Ascending aorta (tissue), 2 donors: Measurements from ENCODE around the gene PPP1R37. TPM values are rescaled to one million over a fixed set of nuclear protein-coding genes. Genes with fewer than 3 reads are reported as not detected.

Experiments
- DNase-seq, 2 donors: peaks; one replicate each; pipeline ENCODE4 v3.0.0-alpha.2; 2019; ENCODE audit warnings: low spot score in 2 of 2
- H3K27ac ChIP-seq, 2 donors: fragments of 200-600 bp; sonication (generic); one replicate each; pipeline ENCODE4 v1.5.1; 2016 to 2017; ENCODE audit warnings: mild to moderate bottlenecking in 1 of 2
- H3K27me3 ChIP-seq: fragments of 200-600 bp; sonication (generic); one replicate; pipeline ENCODE4 v1.5.1; 2017
- H3K36me3 ChIP-seq, 2 donors: fragments of 200-600 bp; sonication (generic); one replicate each; pipeline ENCODE4 v1.5.1; 2016
- H3K4me1 ChIP-seq, 2 donors: fragments of 200-600 bp; sonication (generic); one replicate each; pipeline ENCODE4 v1.5.1; 2016 to 2017; ENCODE audit warnings: mild to moderate bottlenecking in 1 of 2
- H3K4me3 ChIP-seq, 2 donors: fragments of 200-600 bp; sonication (generic); one replicate each; pipeline ENCODE4 v1.5.1; 2016 to 2017; ENCODE audit warnings: mild to moderate bottlenecking in 1 of 2
- H3K9me3 ChIP-seq, 2 donors: fragments of 200-600 bp; sonication (generic); one replicate each; pipeline ENCODE4 v1.5.1; 2016
- intact Hi-C: fragments of 100-400 bp; cut with DNase I; formaldehyde crosslinking; loops from one replicate; pipeline ENCODE4 v1.15.1; 2023
- total RNA-seq: library from RNA; depleted of rRNA; stranded (reverse); fragments of >200 nt; gene quantifications from one replicate; pipeline ENCODE4 v1.1.0, GENCODE V29; 2016
- TF ChIP-seq, protein P1 (sequence below), 3 experiments: fragments of 200-600 bp in 2 of 3; fragments of 450-650 bp in 1 of 3; sonication (generic) in 2 of 3; IDR thresholded peaks; one replicate each; pipeline ENCODE4 v1.5.1; 2016 to 2019; ENCODE audit warnings: antibody characterized with exemption in 3 of 3, mild to moderate bottlenecking in 1 of 3, moderate library complexity in 1 of 3

Gene PPP1R37
- total RNA-seq, 1 donor from 2014 or later, result 17.6 TPM

DNA sequence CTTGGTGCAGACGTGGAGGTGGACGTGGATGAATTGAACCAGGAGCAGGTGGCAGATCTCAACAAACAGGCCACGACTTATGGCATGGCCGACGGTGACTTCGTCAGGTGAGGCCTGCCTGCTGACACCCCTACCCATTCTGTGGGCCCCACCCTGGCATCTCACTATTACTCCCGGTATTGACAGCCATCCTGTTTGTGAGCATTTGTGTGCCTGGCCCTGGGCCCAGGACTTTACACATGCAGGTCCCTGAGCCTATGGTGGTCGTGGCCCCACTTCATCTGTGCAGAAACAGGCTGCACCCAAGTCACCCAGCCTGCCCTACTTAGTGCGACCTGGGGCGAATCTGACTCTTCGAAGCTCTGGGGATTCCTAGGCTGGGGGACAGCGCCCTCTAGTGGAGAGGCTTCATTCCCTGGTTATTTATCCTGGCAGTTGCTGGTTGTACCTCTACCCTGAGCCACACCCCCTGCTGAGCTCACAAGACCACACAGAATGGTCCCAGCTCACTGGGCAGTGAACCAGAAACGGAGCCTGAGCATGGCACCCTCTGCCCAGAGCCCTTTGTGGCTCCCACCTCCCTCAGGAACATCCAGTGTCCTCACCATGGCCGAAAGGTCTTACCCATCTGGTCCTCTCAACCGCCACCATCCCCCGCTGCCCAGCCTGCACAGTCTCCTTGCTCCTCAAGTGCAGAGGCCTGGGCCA, 33.6 kb upstream of the PPP1R37 start:
- no peak overlapping the region for H3K27ac ChIP-seq
- H3K4me1 ChIP-seq, result no peaks in the 10 kb centered on the region
- no peak overlapping the region for H3K4me3 ChIP-seq
- no peaks in the 10 kb centered on the region for H3K9me3 ChIP-seq
- DNase-seq, result peak in 1 of 2 donors; percentile 81
- TF ChIP-seq, protein P1, sequence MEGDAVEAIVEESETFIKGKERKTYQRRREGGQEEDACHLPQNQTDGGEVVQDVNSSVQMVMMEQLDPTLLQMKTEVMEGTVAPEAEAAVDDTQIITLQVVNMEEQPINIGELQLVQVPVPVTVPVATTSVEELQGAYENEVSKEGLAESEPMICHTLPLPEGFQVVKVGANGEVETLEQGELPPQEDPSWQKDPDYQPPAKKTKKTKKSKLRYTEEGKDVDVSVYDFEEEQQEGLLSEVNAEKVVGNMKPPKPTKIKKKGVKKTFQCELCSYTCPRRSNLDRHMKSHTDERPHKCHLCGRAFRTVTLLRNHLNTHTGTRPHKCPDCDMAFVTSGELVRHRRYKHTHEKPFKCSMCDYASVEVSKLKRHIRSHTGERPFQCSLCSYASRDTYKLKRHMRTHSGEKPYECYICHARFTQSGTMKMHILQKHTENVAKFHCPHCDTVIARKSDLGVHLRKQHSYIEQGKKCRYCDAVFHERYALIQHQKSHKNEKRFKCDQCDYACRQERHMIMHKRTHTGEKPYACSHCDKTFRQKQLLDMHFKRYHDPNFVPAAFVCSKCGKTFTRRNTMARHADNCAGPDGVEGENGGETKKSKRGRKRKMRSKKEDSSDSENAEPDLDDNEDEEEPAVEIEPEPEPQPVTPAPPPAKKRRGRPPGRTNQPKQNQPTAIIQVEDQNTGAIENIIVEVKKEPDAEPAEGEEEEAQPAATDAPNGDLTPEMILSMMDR (IDR thresholded peaks at IDR 0.05), result peak; percentile 72 to 78 (median 77)
- H3K36me3 ChIP-seq, result peaks cover 97 to 100% of the 10 kb centered on the region in 2 donors
- intact Hi-C loops, result no loop called here
- no peaks in the 10 kb centered on the region for H3K27me3 ChIP-seq

- H3K4me3 ChIP-seq, result no peak overlapping the region
- no peaks in the 10 kb centered on the region for H3K27me3 ChIP-seq
- no peaks in the 10 kb centered on the region for H3K4me1 ChIP-seq
- TF ChIP-seq, protein P1 (IDR thresholded peaks at IDR 0.05), result no peak
- intact Hi-C loops, result no loop called here
- DNase-seq, result no peak
- no peaks in the 10 kb centered on the region for H3K9me3 ChIP-seq
- H3K36me3 ChIP-seq, result peaks cover 96% of the 10 kb centered on the region in 2 donors
- H3K27ac ChIP-seq, result no peak overlapping the region
Measured at GRCh38 chr19:45061965-45062364, 31.0 kb upstream of the PPP1R37 start.

DNA sequence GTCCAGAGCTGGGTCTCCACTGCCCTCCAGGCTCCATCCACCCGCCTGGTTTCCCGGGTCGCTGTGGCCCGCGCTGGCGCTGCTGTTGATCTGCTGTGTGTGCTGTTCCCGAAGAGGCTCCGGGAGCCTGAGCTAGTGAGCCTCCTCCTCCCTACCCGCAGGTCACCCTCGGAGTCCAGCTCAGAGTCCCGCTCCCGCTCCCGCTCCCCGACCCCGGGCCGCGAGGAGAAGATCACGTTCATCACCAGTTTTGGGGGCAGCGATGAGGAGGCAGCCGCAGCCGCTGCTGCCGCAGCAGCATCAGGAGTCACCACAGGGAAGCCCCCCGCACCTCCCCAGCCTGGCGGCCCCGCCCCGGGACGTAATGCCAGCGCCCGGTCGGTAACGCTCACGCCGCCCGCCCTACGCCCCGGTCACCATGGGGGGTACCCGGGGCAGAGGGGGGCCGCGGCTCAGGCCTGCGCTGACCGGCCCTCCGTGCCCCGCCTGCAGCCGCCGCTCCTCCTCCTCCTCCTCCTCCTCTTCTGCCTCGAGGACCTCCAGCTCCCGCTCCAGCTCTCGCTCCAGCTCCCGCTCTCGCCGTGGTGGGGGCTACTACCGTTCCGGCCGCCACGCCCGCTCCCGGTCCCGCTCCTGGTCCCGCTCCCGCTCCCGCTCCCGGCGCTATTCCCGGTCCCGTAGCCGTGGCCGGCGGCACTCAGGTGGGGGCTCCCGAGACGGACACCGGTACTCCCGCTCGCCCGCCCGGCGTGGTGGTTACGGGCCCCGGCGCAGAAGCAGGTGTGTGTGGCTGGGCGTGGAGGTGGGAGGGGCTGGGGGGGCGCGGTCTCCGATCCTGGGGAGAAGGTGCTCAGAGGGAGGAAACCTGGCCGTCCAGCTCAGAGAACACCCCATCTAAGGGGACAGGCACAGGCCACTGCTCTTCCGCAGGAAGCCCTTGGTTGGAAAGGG, 28.9 kb upstream of the PPP1R37 start:
- DNase-seq, result no peak
- TF ChIP-seq, protein P1 (IDR thresholded peaks at IDR 0.05), result no peak
- no peaks in the 10 kb centered on the region for H3K27me3 ChIP-seq
- no peak overlapping the region for H3K27ac ChIP-seq
- H3K36me3 ChIP-seq, result peaks cover 96% of the 10 kb centered on the region in 2 donors
- no peak overlapping the region for H3K4me3 ChIP-seq
- no peaks in the 10 kb centered on the region for H3K4me1 ChIP-seq
- intact Hi-C loops, result no loop called here
- H3K9me3 ChIP-seq, result no peaks in the 10 kb centered on the region

DNA sequence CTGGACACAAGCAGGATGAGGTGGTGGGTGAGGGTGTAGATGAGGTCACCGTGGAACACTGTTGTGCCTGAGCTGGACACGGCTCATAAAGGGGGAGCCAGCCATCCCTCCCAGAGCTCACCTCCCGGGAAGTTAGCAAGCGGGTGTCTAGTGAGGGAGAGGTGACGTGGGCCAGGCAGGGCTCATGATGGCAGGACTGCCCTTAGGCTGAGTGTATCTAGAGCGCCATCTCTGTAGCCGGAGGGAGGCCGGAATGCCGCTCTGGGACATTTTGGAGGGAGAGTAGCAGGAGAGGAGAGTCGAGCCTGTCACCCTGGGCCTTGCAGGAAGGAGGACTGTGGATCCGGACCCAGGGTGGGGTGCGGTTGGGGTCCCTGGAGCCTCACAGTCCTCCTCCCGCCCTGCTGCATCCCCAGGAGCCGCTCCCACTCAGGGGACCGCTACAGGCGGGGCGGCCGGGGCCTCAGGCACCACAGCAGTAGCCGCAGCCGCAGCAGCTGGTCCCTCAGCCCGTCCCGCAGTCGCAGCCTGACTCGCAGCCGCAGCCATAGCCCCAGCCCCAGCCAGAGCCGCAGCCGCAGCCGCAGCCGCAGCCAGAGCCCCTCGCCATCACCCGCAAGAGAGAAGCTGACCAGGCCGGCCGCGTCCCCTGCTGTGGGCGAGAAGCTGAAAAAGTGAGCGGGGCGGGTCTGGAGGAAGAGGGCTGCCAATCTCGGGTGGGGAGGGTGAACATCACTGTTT, 25.9 kb upstream of the PPP1R37 start:
- Histone ChIP-seq H3K9me3 (no peaks in the 10 kb centered on the region), H3K4me3 (no peak overlapping the region), H3K27me3 (no peaks in the 10 kb centered on the region), H3K27ac (no peak overlapping the region), H3K4me1 (no peaks in the 10 kb centered on the region), H3K36me3 (peaks cover 88 to 95% of the 10 kb centered on the region in 2 donors)
- no peak for DNase-seq
- intact Hi-C loops, result no loop called here
- TF ChIP-seq, protein P1 (IDR thresholded peaks at IDR 0.05), result no peak

- no peak overlapping the region for H3K4me3 ChIP-seq
- intact Hi-C loops, result no loop called here
- no peaks in the 10 kb centered on the region for H3K27me3 ChIP-seq
- H3K36me3 ChIP-seq, result peaks cover 81 to 86% of the 10 kb centered on the region in 2 donors
- TF ChIP-seq, protein P1 (IDR thresholded peaks at IDR 0.05), result no peak
- H3K4me1 ChIP-seq, result no peaks in the 10 kb centered on the region
- no peak overlapping the region for H3K27ac ChIP-seq
- no peak for DNase-seq
- no peaks in the 10 kb centered on the region for H3K9me3 ChIP-seq
Measured at GRCh38 chr19:45068041-45068440, 24.9 kb upstream of the PPP1R37 start.
